Stimulated activated memory B cell treated with anti-CD40 and anti-IgM and Interleukin-4, amounts not matched to agents 10 μg/mL and 1 μg/mL and 100 μg/mL, for 72 hours (primary cell): ENCODE data around the gene MCM3.

ENCODE experiments used
- ATAC-seq: fragments of 150-1000 bp; cut with Tn5 transposase; 2 replicates; pipeline ENCODE4 v1.10.0; 2021
- H3K27ac Mint-ChIP-seq: one replicate; pipeline ENCODE4 v1.8.0; 2022; ENCODE audit warnings: mild to moderate bottlenecking, mixed read lengths
- H3K27me3 Mint-ChIP-seq: one replicate; pipeline ENCODE4 v1.8.0; 2022; ENCODE audit warnings: mixed read lengths
- H3K36me3 Mint-ChIP-seq: one replicate; pipeline ENCODE4 v1.8.0; 2022; ENCODE audit warnings: mixed read lengths
- H3K4me1 Mint-ChIP-seq: one replicate; pipeline ENCODE4 v1.8.0; 2022; ENCODE audit warnings: mixed read lengths
- H3K4me3 Mint-ChIP-seq: one replicate; pipeline ENCODE4 v1.8.0; 2022; ENCODE audit warnings: mild to moderate bottlenecking, moderate library complexity, mixed read lengths
- H3K9me3 Mint-ChIP-seq: one replicate; pipeline ENCODE4 v1.8.0; 2022; ENCODE audit warnings: mixed read lengths

Gene MCM3

GRCh38 chr6:52307900-52308372 lies 23.4 kb upstream of the MCM3 start:
- no peak for ATAC-seq
- no peaks in the 10 kb centered on the region for H3K27me3 Mint-ChIP-seq
- H3K4me1 Mint-ChIP-seq, result peaks cover 63% of the 10 kb centered on the region
- peaks cover 2% of the 10 kb centered on the region for H3K9me3 Mint-ChIP-seq
- no peaks in the 10 kb centered on the region for H3K36me3 Mint-ChIP-seq
- peak overlapping the region; percentile 94 for H3K27ac Mint-ChIP-seq
- H3K4me3 Mint-ChIP-seq, result peak overlapping the region; percentile 55

- H3K27me3 Mint-ChIP-seq, result no peaks in the 10 kb centered on the region
- H3K4me1 Mint-ChIP-seq, result peaks cover 66% of the 10 kb centered on the region
- H3K36me3 Mint-ChIP-seq, result no peaks in the 10 kb centered on the region
- H3K27ac Mint-ChIP-seq, result peak overlapping the region; percentile 94
- no peak for ATAC-seq
- peak overlapping the region; percentile 55 for H3K4me3 Mint-ChIP-seq
- peaks cover 2% of the 10 kb centered on the region for H3K9me3 Mint-ChIP-seq
Measured at GRCh38 chr6:52306972-52307870, 22.7 kb upstream of the MCM3 start.

- Mint-ChIP-seq H3K27ac (peak overlapping the region; percentile 94), H3K4me3 (peak overlapping the region; percentile 16), H3K9me3 (peaks cover 2% of the 10 kb centered on the region), H3K36me3 (no peaks in the 10 kb centered on the region), H3K4me1 (peaks cover 66% of the 10 kb centered on the region), H3K27me3 (no peaks in the 10 kb centered on the region)
- peak; percentile 89 for ATAC-seq
Measured at GRCh38 chr6:52305948-52306767, 21.6 kb upstream of the MCM3 start.

DNA sequence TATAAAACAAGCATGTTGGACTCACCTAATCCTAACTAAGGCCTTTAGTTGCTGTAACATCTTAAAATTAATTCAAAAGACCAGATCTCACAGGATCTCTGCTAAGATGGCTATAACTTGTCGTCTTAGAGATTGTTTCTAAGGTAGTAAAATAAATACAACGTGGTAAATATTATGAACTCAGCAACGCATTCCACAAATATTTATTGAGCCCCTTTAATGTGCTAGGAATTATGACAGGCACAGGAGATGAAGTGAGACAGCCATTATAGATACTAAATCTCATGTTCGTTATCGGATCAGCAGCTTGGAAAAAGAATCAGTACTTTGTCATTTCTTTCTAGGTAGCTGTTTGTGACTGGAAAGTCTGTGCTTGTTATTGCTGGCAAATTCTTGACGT lies 20.9 kb upstream of the MCM3 start:
- Mint-ChIP-seq H3K4me1 (peaks cover 66% of the 10 kb centered on the region), H3K9me3 (peaks cover 2% of the 10 kb centered on the region), H3K27me3 (no peaks in the 10 kb centered on the region), H3K4me3 (peak overlapping the region; percentile 16), H3K27ac (peak overlapping the region; percentile 94), H3K36me3 (no peaks in the 10 kb centered on the region)
- peak; percentile 46 for ATAC-seq

DNA sequence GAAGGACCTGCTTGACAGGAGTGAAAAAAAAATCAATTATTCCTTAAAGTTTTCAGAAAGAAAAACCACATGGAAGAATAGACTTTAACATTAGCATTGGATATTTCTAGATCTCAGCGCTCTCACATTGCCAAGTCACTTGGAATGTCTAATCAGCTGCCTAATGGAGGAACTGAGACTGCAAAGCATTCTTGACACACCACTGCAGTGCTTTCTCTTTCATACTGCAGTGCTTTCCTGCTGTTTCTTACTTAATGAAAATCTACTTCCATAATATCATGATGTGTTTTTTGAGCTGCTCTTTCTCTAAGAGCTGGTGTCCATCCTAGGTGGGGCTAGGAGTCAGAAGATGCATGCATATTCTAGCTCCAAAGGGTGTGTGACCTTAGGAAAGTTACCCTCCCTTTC lies 20.4 kb upstream of the MCM3 start:
- no peaks in the 10 kb centered on the region for H3K36me3 Mint-ChIP-seq
- peak overlapping the region; percentile 94 for H3K27ac Mint-ChIP-seq
- peaks cover 2% of the 10 kb centered on the region for H3K9me3 Mint-ChIP-seq
- peak; percentile 74 for ATAC-seq
- H3K4me3 Mint-ChIP-seq, result peak overlapping the region; percentile 58
- H3K4me1 Mint-ChIP-seq, result peaks cover 62% of the 10 kb centered on the region
- H3K27me3 Mint-ChIP-seq, result no peaks in the 10 kb centered on the region

DNA sequence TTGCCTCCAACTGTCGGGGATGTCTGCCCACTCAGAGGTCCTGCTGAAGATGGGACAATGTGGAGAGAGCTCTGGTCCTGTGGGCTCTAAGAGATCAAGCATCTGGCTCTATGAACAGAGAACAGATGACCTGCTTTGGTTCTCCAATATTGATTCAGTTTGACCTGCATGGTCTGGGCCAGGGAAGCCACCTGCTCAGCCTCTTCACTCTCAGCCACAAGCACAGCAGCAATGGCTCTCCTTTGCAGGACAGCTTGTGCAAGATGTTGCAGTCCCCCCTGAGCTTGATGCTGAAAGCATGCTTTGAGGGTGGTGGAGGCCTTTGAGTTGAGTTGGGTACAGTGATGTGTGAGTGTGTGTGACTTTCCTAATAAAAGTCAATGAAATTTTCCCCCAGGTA lies 18.6 kb upstream of the MCM3 start:
- Mint-ChIP-seq H3K27me3 (no peaks in the 10 kb centered on the region), H3K27ac (peak overlapping the region; percentile 94), H3K4me1 (peaks cover 70% of the 10 kb centered on the region), H3K4me3 (no peak overlapping the region), H3K36me3 (no peaks in the 10 kb centered on the region), H3K9me3 (peaks cover 2% of the 10 kb centered on the region)
- no peak for ATAC-seq

- Mint-ChIP-seq H3K4me1 (peaks cover 70% of the 10 kb centered on the region), H3K9me3 (no peaks in the 10 kb centered on the region), H3K27me3 (no peaks in the 10 kb centered on the region), H3K36me3 (no peaks in the 10 kb centered on the region), H3K27ac (peak overlapping the region; percentile 94), H3K4me3 (no peak overlapping the region)
- no peak for ATAC-seq
Measured at GRCh38 chr6:52301326-52301725, 16.8 kb upstream of the MCM3 start.

DNA sequence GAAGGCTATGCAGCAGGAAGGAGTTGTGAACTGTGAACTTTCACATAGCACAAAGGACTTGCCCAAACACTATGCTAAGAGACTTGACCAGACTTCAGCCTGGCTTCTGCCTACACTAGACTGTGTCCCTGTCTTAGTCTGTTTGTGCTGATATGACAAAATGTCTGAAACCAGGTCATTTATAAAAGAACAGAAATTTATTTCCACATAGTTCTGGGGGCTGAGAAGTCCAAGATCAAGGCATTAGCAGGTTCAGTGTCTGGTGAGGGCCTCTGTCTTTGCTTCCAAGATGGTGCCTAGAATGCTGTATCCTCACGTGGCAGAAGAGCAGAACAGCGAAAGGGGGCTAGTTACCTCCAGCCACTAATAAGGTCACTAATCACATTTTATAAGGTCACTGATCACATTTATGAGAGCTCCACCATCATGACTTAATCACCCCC lies 16.0 kb upstream of the MCM3 start:
- Mint-ChIP-seq H3K9me3 (peaks cover 4% of the 10 kb centered on the region), H3K4me3 (no peak overlapping the region), H3K4me1 (peaks cover 70% of the 10 kb centered on the region), H3K27ac (peak overlapping the region; percentile 94), H3K27me3 (no peaks in the 10 kb centered on the region), H3K36me3 (no peaks in the 10 kb centered on the region)
- no peak for ATAC-seq

- Mint-ChIP-seq H3K4me1 (peaks cover 61% of the 10 kb centered on the region), H3K27ac (peak overlapping the region; percentile 64)
- no peak for ATAC-seq
Measured at GRCh38 chr6:52299653-52300052, 15.1 kb upstream of the MCM3 start.

GRCh38 chr6:52297433-52297832 lies 12.9 kb upstream of the MCM3 start:
- Mint-ChIP-seq H3K4me3 (peak overlapping the region; percentile 81), H3K27ac (peak overlapping the region; percentile 98), H3K4me1 (peaks cover 42% of the 10 kb centered on the region), H3K36me3 (no peaks in the 10 kb centered on the region), H3K9me3 (peaks cover 4% of the 10 kb centered on the region), H3K27me3 (no peaks in the 10 kb centered on the region)
- peak; percentile 67 for ATAC-seq

More at GRCh38 chr6:52299653-52300052, 15.1 kb upstream of the MCM3 start:
- H3K4me3 Mint-ChIP-seq, result no peak overlapping the region
- H3K27me3 Mint-ChIP-seq, result no peaks in the 10 kb centered on the region
- peaks cover 4% of the 10 kb centered on the region for H3K9me3 Mint-ChIP-seq
- no peaks in the 10 kb centered on the region for H3K36me3 Mint-ChIP-seq

DNA sequence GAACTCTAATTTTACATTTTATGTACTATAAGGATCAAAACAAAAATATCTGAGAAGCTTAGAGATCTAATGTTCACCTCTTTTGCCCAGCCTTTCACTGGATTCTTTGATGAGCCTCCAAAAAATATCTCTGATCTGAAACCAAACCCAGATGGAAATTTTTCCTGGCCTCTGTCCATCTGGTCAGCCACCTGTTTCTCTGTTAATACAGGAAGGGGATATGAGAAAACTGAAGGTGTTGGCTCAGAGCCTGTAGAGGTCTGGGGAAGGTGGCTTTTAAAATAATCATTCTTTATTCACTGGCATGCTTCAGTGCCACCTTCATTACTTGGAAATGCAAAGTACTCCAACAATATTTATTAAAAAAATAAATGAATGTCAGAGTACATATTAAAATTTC lies 8.5 kb upstream of the MCM3 start:
- Mint-ChIP-seq H3K4me3 (no peak overlapping the region), H3K9me3 (peaks cover 4% of the 10 kb centered on the region), H3K36me3 (no peaks in the 10 kb centered on the region), H3K27me3 (no peaks in the 10 kb centered on the region), H3K4me1 (peaks cover 26% of the 10 kb centered on the region), H3K27ac (peak overlapping the region; percentile 48)
- no peak for ATAC-seq

- H3K9me3 Mint-ChIP-seq, result no peaks in the 10 kb centered on the region
- H3K4me1 Mint-ChIP-seq, result no peaks in the 10 kb centered on the region
- no peak overlapping the region for H3K27ac Mint-ChIP-seq
- ATAC-seq, result no peak
- H3K27me3 Mint-ChIP-seq, result no peaks in the 10 kb centered on the region
- H3K36me3 Mint-ChIP-seq, result no peaks in the 10 kb centered on the region
- no peak overlapping the region for H3K4me3 Mint-ChIP-seq
Measured at GRCh38 chr6:52288841-52289240, 4.3 kb upstream of the MCM3 start.

DNA sequence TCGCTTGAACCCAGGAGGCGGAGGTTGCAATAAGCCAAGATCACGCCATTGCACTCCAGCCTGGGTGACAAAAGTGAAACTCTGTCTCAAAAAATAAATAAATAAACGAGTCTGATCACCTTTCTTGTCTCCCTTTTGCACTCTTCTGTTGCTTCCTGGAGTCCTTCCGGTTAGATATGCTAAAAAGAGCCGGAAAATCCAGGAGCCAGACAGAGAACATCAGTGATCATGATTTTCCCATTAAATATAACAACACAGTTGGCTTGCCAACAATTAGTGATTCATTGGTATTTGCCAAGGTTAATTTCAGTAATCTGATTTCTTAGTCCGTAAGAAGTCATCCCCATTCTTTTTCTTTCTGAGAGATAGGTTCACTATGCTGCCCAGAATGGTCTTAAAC lies 3.7 kb upstream of the MCM3 start:
- H3K9me3 Mint-ChIP-seq, result no peaks in the 10 kb centered on the region
- H3K4me1 Mint-ChIP-seq, result peaks cover 4% of the 10 kb centered on the region
- H3K27me3 Mint-ChIP-seq, result no peaks in the 10 kb centered on the region
- ATAC-seq, result no peak
- peaks cover 3% of the 10 kb centered on the region for H3K36me3 Mint-ChIP-seq
- H3K4me3 Mint-ChIP-seq, result no peak overlapping the region
- no peak overlapping the region for H3K27ac Mint-ChIP-seq

DNA sequence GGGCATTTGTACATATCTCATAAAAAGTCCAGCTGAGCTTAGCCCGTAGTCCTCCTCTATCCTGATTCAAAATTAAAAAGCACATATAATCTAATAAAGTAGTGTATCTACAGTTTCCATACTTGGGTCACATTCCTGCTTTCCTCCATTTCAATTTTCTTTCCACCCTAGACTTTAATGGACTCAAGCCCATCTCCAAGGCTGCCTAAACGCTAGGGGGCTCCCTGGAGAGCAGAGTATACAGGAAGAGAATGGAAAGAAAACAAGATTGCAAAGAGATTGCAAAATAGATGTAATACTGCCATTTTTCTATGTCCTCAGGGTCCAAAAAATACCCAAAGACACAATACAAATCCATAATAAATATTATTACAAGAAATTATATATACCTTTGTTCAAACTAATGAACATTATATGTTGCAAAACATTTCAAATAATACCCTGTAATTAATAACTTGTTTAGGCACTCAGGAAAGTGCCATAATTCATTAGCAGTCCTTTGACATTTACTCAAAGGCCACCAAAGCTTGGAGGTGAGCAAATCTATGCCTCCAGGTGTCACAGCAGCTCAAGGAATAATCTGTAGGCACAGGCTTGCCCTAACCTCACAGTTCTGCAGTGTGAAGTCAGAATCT lies 2.4 kb upstream of the MCM3 start:
- Mint-ChIP-seq H3K36me3 (peaks cover 14% of the 10 kb centered on the region), H3K27ac (no peak overlapping the region), H3K27me3 (no peaks in the 10 kb centered on the region), H3K4me3 (no peak overlapping the region), H3K4me1 (peaks cover 17% of the 10 kb centered on the region), H3K9me3 (no peaks in the 10 kb centered on the region)
- ATAC-seq, result no peak
